Stimulated activated naive B cell treated with anti-CD40 and anti-IgM and Interleukin-4, amounts not matched to agents 10 μg/mL and 1 μg/mL and 100 μg/mL, for 72 hours (primary cell): ENCODE results near the gene NAV2.
"Not testable (repeated sequence)": the region's sequence is repeated elsewhere in the genome, so short reads cannot be mapped to it uniquely, and the experiment has no call there.

Experiments
- ATAC-seq, 2 donors: fragments of 150-1000 bp; cut with Tn5 transposase; replicated peaks; 2 replicates each; pipeline ENCODE4 v1.10.0; 2021; ENCODE audit warnings: moderate library complexity in 1 of 2
- DNase-seq: peaks from one replicate; pipeline ENCODE4 v3.0.0; 2021
- H3K27ac Mint-ChIP-seq: one replicate; pipeline ENCODE4 v1.8.0; 2022; ENCODE audit warnings: mild to moderate bottlenecking, mixed read lengths
- H3K27me3 Mint-ChIP-seq, 2 donors: one replicate each; pipeline ENCODE4 v1.8.0; 2022; ENCODE audit warnings: mixed read lengths in 2 of 2
- H3K36me3 Mint-ChIP-seq, 2 donors: one replicate each; pipeline ENCODE4 v1.8.0; 2022; ENCODE audit warnings: mixed read lengths in 2 of 2, mild to moderate bottlenecking in 1 of 2
- H3K4me1 Mint-ChIP-seq, 2 donors: one replicate each; pipeline ENCODE4 v1.8.0; 2022; ENCODE audit warnings: mixed read lengths in 2 of 2, mild to moderate bottlenecking in 1 of 2
- H3K4me3 Mint-ChIP-seq, 2 donors: one replicate each; pipeline ENCODE4 v1.8.0; 2022; ENCODE audit warnings: mild to moderate bottlenecking in 2 of 2, mixed read lengths in 2 of 2, moderate library complexity in 1 of 2
- H3K9me3 Mint-ChIP-seq, 2 donors: one replicate each; pipeline ENCODE4 v1.8.0; 2022; ENCODE audit warnings: mixed read lengths in 2 of 2, mild to moderate bottlenecking in 1 of 2

NAV2 gene

DNA sequence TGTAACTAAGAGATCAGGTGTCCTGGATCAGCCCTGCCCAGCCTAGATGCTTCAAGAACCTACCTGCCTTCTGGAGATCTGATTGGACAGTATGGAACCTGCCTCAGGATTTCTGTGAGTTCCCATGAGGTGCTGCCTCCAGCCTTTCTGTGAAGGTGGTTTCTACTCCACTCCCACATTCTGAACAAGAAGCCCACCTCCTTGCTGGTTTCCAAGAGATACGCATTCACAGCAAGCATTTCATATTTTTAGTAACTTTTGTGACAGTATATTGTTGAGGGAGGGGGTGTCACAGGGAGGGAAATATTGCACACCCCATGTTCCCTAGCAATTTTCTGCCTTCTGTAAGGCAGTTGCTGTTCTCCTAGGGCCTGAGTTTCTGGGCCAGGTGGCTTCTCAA is 204.4 kb downstream of the NAV2 start:
- ATAC-seq = no peak
- H3K4me1 Mint-ChIP-seq = no peaks in the 10 kb centered on the region
- no peaks in the 10 kb centered on the region for H3K9me3 Mint-ChIP-seq
- H3K27me3 Mint-ChIP-seq = peaks cover 14 to 24% of the 10 kb centered on the region in 2 donors
- no peaks in the 10 kb centered on the region for H3K36me3 Mint-ChIP-seq
- no peak overlapping the region for H3K4me3 Mint-ChIP-seq
- no peak overlapping the region for H3K27ac Mint-ChIP-seq
- DNase-seq = no peak

DNA sequence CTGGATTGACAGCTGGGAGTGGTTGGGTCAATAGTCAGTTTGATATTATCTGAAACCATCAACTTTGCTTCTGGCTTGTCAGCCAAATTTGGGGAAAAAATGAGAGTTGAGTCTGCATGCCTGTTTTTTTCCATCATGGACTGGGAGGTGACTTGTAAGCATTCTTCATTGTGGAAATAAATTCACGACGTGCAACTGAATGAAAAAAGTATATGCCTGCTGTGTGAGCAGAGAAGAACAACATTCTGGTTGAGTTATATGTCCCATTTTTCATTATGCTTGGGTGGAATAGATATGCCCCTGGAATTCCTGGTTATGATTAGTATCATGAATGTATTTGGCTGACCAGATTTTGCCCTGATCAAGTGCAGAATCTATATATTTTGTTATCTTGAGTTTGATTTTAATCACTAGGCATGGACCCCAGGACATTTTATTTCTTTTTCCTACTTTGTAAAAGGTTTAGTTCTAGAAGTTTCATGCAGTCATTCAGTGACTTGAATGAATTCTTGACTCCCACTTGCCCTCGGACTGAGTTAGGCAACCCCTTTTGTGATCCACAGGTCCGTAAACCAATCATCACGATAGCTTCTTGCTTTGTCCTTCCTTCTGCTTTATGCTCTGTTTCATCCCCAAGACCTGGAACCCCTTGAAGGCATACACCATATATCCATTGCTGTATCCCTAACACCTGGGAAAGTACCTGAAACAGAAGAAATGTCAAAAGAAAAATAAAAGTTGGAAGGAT is 205.8 kb downstream of the NAV2 start:
- peaks cover 12 to 37% of the 10 kb centered on the region in 2 donors for H3K27me3 Mint-ChIP-seq
- DNase-seq (no peak), ATAC-seq (no peak)
- no peak overlapping the region for H3K4me3 Mint-ChIP-seq
- H3K4me1 Mint-ChIP-seq = no peaks in the 10 kb centered on the region
- no peak overlapping the region for H3K27ac Mint-ChIP-seq
- no peaks in the 10 kb centered on the region for H3K36me3 Mint-ChIP-seq
- no peaks in the 10 kb centered on the region for H3K9me3 Mint-ChIP-seq

DNA sequence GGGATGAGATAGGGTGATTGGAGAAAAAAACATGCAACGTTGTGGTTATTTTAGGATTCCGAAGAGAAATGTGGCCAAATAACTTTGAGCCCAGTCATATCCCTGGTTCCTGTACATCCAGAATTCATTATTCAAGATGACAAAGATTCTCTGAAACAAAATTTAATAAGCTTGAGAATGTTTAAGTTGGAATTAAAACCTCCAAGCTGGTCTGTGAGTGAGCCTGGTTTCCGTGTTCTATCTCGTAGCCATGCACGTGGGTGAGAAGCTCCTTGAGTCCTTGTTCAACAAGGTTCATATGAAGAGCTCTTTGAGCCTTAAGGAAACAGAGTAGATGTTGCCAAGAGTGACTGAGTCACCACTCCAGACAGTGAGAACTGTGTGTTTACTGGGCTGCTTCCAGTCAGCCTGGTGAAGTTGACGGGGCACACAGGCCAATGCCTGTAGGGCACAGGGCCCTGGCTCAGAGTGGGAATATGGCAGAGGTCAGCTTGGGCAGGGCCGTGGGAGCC is 206.5 kb downstream of the NAV2 start:
- Mint-ChIP-seq H3K9me3 (no peaks in the 10 kb centered on the region), H3K4me3 (no peak overlapping the region), H3K27ac (no peak overlapping the region), H3K4me1 (no peaks in the 10 kb centered on the region), H3K36me3 (no peaks in the 10 kb centered on the region), H3K27me3 (peaks cover 12 to 41% of the 10 kb centered on the region in 2 donors)
- DNase-seq (no peak), ATAC-seq (no peak)

DNA sequence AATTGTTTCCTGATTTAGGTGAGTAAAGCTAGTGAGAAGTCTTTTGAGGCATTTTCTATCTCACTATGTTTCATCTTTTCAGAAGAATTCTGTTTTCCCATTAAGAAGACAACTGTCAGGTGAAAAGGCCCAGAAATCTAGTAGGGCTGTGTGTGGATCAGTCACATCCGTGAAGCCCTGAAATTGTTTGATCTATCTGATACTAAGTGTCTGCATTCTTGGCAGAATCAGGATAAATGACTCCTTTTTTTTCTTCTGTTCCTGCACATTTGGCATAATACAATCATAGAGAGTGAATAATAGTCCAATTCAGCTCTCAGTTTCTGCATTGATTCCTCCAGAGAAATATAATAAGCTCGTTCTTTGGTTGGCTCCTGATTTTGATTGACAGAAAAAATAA is 208.3 kb downstream of the NAV2 start:
- Mint-ChIP-seq H3K4me3 (no peak overlapping the region), H3K27me3 (peaks cover 17 to 42% of the 10 kb centered on the region in 2 donors), H3K9me3 (no peaks in the 10 kb centered on the region), H3K36me3 (no peaks in the 10 kb centered on the region), H3K27ac (no peak overlapping the region), H3K4me1 (no peaks in the 10 kb centered on the region)
- no peak for ATAC-seq
- no peak for DNase-seq

DNA sequence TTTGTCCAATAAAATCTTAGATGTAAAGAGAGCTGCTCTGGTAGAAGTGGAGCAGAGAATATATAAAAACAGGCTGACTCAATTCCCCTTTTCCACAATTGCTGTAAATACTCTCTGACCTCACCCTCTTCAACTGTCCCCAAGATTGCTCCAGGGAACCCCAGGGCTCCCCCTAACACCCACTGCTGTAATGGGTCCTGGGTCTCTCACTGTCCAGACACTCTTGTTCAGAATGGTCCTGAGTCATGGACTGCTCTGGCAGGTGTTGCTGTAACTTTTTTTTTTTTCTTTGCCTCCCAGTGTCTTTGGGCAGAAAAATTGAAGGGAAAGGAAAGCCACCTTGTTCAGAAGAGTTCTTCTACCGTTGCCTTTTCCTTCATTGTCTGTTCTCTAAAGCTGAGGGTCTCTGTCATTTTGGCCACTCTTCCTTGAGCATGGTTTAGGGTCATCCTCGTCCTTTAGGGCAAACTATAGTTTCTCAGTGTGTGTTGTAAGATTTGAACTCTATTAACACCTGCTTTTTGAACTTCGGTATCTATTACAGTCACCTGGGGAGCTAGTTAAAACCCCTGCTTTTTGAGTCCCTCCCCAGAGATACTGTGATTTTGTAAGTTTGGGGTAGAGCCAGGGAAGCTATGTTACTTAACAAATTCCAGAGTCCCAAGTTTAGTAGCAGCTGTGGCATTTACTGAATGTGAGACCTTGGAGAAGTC is 209.5 kb downstream of the NAV2 start:
- Mint-ChIP-seq H3K27ac (no peak overlapping the region), H3K4me1 (no peaks in the 10 kb centered on the region), H3K36me3 (no peaks in the 10 kb centered on the region), H3K4me3 (no peak overlapping the region), H3K9me3 (no peaks in the 10 kb centered on the region), H3K27me3 (peaks cover 17 to 50% of the 10 kb centered on the region in 2 donors)
- ATAC-seq = no peak
- no peak for DNase-seq

DNA sequence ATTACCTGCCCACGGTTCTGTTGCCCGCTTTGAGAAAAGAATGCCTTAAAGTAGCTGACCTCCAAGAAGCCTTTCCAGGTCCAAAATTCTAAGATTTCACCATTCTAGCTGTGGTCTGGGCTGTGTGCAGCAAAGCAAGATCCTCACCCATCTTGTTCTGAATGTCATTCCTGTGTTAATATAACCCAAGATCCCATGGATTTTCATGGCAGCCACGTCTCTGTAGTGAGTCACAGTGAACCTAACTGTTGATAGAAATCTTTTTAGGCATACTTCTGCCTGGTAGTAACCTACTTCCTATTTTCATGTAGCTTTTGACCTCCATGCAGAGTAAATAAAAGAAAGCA is 210.0 kb downstream of the NAV2 start:
- H3K27me3 Mint-ChIP-seq = peaks cover 17 to 50% of the 10 kb centered on the region in 2 donors
- H3K4me1 Mint-ChIP-seq = no peaks in the 10 kb centered on the region
- DNase-seq (no peak), ATAC-seq (no peak)
- H3K4me3 Mint-ChIP-seq = no peak overlapping the region
- H3K9me3 Mint-ChIP-seq = no peaks in the 10 kb centered on the region
- no peak overlapping the region for H3K27ac Mint-ChIP-seq
- no peaks in the 10 kb centered on the region for H3K36me3 Mint-ChIP-seq

DNA sequence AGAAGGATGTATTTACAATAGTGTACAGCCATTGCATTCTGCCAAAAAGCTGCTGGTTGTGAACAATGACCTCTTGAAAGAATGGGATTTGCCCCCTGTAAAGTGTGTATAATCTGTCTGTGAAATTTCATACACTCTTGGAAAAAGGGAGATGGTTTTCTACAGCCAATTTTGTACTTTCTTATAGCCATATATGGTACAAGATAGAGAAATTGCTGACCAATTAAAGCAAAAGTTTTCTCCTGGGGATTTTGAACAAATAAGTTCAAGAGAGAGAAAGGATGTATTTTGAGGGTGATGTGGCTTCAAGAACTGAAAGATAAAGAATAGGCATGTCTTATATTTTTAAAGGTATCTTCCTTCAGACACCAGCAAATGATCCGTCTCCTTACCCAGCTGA is 211.0 kb downstream of the NAV2 start:
- Mint-ChIP-seq H3K36me3 (no peaks in the 10 kb centered on the region), H3K27me3 (peaks cover 13 to 46% of the 10 kb centered on the region in 2 donors), H3K4me3 (no peak overlapping the region), H3K27ac (no peak overlapping the region), H3K9me3 (no peaks in the 10 kb centered on the region), H3K4me1 (no peaks in the 10 kb centered on the region)
- ATAC-seq (no peak), DNase-seq (no peak)

DNA sequence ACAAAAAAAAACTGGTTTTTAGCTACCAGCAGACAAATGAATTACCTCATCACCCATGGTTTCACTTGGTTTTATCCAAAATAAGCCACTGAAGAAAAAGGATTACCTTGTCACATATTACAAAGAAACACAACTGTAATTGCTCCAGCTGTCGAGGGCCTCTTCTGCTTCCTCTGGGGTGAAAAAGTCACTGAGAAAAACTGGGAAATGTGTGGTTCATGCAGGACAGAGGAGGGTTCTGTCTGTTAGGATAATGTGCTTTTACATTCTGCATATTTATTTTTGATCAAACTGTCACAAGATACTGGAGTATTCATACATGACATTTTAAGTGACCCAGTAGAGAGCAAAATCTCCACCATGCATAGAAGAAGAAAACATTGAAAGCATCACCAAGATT is 211.7 kb downstream of the NAV2 start:
- no peaks in the 10 kb centered on the region for H3K9me3 Mint-ChIP-seq
- no peak overlapping the region for H3K27ac Mint-ChIP-seq
- no peak for ATAC-seq
- H3K4me3 Mint-ChIP-seq = no peak overlapping the region
- H3K27me3 Mint-ChIP-seq = peaks cover 11 to 42% of the 10 kb centered on the region in 2 donors
- H3K4me1 Mint-ChIP-seq = no peaks in the 10 kb centered on the region
- H3K36me3 Mint-ChIP-seq = no peaks in the 10 kb centered on the region
- DNase-seq = no peak

DNA sequence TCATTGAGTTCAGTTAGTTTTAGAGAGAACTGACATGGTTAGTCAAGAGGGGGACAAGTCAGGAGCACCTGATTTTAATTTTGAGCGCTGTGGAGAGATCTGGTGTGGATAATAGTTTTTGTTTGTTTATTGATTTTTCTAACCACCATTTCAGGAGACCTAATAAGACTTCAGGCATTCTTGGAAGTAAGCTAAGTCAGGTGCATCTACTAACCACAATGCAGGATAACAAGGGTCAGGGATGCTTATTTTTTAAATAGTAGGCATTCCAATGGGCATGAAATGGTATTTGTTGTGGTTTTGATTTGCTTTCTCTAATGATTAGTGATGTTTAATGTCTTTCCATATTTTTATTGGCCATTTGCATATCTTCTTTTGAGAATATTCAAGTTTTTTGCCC is 212.1 kb downstream of the NAV2 start:
- Mint-ChIP-seq H3K36me3 (no peaks in the 10 kb centered on the region), H3K27me3 (peaks cover 9 to 40% of the 10 kb centered on the region in 2 donors), H3K27ac (no peak overlapping the region), H3K4me1 (no peaks in the 10 kb centered on the region), H3K4me3 (no peak overlapping the region), H3K9me3 (no peaks in the 10 kb centered on the region)
- ATAC-seq (no peak), DNase-seq (no peak)

DNA sequence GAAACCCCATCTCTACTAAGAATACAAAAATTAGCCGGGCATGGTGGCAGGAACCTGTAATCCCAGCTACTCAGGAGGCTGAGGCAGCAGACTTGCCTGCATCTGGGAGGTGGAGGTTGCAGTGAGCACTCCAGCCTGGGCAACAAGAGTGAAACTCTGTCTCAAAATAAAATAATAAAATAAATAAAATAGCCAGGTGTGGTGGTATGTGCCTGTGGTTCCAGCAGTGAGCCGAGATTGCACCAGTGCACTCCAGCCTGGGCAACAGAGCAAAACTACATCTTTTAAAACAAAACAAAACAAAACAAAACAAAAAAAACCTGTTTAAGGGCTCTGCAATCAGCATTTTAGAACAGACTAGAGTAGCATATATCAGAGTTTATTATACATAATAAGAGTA is 214.8 kb downstream of the NAV2 start:
- H3K36me3 Mint-ChIP-seq, H3K9me3 Mint-ChIP-seq, ATAC-seq, DNase-seq, H3K4me1 Mint-ChIP-seq, H3K4me3 Mint-ChIP-seq, H3K27ac Mint-ChIP-seq: not testable (repeated sequence)
- H3K27me3 Mint-ChIP-seq = peaks cover 5 to 28% of the 10 kb centered on the region in 2 donors

DNA sequence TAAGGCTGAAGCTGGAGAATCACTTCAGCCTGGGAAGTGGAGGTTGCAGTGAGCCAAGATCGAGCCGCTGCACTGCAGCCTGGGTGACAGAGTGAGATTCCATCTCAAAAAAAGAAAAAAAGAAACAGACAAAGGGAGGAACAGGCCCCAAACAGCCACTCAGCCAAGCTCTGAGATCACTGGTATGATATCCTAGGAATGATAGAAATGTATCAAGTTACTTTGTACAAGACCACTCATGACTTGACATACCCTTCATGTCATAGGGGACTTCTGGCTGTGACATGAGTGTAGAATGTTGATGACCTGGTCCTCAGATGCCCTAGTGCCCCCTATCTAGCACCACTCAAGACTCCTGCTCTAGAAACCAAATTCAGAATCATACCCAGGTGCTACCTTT is 216.5 kb downstream of the NAV2 start:
- ATAC-seq (no peak), DNase-seq (no peak)
- H3K9me3 Mint-ChIP-seq = no peaks in the 10 kb centered on the region

DNA sequence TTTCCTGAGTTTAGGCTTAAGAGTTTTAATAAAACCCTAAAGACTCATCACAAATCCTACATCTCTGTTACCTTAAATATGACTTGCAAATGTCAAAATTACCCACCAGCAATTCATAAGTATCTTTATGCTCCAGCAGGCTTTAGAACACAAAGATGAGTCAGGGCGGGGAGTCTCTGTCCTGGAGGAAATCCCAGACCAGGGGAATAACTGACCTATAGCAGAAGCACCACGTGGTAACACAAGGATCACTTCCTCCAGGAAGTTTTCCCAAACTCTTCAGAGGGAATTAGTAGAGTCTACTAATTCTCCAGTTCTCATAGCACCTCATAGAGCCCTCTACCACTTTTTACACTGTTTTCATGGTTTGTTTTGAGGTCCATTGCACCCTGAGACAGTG is 217.0 kb downstream of the NAV2 start:
- Mint-ChIP-seq H3K36me3 (no peaks in the 10 kb centered on the region), H3K4me3 (no peak overlapping the region), H3K27ac (no peak overlapping the region), H3K9me3 (no peaks in the 10 kb centered on the region), H3K4me1 (no peaks in the 10 kb centered on the region), H3K27me3 (peaks cover 5 to 16% of the 10 kb centered on the region in 2 donors)
- DNase-seq (no peak), ATAC-seq (no peak)

More for the DNA sequence above, 216.5 kb downstream of the NAV2 start:
- Mint-ChIP-seq H3K27ac (no peak overlapping the region), H3K4me3 (no peak overlapping the region), H3K4me1 (no peaks in the 10 kb centered on the region), H3K36me3 (no peaks in the 10 kb centered on the region), H3K27me3 (peaks cover 6 to 16% of the 10 kb centered on the region in 2 donors)

DNA sequence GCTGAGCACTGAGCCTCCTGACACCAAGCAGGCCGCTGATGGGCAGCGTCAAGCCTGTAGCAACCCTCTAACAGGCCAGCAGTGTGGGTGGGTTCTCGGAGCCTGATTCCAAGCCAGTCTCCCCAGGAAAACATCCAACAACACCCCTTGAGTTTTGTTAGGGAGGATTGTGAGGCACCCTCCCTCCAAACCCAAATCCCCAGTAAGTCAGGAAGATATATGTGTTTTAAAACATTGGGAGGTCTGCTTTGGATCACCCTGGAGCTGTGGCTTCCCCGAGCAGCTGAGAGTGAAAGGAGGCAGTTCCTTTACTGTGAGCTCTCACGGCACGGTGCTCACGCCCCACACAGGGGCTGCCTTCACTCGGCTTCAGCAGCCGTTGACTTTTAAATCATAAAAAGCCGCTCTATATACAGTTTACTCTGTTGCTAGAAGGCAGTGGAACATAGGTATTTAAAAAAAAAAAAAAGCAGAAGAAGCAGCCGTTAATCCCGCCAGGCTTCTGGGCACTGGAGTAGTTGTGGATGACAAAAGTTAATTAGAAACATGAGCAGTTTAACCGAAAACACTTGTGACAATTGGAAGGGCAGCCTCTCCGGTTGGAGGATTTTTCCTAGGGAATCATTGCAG is 218.6 kb downstream of the NAV2 start:
- Mint-ChIP-seq H3K36me3 (no peaks in the 10 kb centered on the region), H3K27me3 (peaks cover 4 to 10% of the 10 kb centered on the region in 2 donors), H3K9me3 (no peaks in the 10 kb centered on the region), H3K27ac (no peak overlapping the region), H3K4me3 (no peak overlapping the region), H3K4me1 (no peaks in the 10 kb centered on the region)
- ATAC-seq = no peak
- DNase-seq = no peak

DNA sequence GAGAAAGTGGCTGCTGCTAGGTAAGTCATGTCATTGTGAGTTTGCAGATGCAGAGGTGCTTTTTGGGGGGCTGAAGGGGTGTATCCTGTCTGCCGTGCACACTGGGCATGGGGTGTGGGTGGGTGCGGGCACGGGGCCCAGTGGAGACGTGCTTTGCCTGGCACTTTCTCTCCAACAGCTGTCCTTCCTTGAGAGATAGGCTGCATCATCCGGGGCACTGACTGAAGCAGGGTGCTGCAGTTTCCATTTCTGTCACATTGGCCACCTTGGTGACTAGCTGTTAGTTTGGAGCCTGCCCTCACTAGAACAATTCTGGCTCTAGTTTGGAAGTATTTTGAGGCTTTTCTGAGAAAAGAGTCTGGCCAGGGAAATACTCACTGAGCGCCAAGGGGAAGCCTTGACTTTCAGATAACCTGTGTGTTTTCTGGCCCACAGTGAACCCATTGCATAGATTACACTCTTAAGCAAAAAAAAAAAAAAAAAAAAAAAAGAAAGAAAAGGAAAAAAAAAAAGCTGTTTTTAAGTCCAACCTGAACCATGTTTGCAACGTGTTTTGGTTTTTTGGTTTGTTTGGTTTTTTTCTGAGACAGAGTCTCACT is 219.2 kb downstream of the NAV2 start:
- Mint-ChIP-seq H3K27me3 (peaks cover 4 to 5% of the 10 kb centered on the region in 2 donors), H3K4me3 (no peak overlapping the region), H3K9me3 (no peaks in the 10 kb centered on the region), H3K27ac (no peak overlapping the region), H3K4me1 (no peaks in the 10 kb centered on the region), H3K36me3 (no peaks in the 10 kb centered on the region)
- DNase-seq (no peak), ATAC-seq (no peak)
